ENCODE results near the gene NPHS1. TPM values are rescaled to one million over a fixed set of nuclear protein-coding genes. Genes with fewer than 3 reads are reported as not detected.

The NPHS1 gene
- total and polyA plus RNA-seq, 2 donors (not counting 1 experiment from before 2014, with no cell fraction given) = not detected

DNA sequence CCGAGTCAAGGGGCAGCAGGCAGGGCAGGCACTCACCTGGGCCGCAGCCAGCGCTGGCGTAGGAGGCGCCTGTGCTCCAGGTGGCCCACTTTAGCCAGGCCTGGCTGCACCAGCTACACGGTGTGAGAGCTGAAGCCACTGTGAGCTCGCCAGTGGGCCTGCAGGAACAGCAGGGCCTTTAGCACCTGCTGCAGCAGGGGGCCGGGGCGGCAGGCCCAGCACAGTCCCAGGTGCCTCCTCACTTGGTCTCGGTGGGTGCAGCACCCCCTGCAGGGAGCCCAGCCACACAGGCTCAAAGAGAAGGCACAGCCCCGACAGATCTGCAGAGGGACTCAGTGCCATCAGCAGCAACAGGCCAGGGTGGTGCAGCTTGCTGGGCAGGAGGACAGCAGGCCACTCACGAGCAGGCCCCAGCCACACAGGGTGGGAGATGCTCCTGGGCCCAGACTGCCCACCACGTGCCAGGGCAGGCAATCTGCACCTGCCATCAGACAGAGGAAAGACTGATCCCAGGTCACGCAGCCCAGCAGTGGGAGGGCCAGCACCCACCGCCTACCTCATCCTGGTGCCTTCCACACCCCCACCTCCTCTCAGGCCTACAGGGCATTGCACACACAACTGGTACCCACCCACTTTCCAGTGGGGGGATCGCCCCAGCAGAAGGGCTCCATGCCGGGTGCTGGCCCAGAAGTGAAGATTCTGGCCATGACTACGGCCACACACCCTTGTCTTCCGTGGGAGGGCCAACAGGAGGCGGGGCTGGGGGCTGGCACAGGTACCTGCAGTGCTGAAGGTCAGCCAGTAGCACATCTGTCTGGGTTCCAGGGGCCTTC, 61.1 kb downstream of the NPHS1 start:
- no peak for TF ChIP-seq EZH2 (IDR thresholded peaks at IDR 0.05; ENCODE audit: low read length, missing control alignments)
- TF ChIP-seq, protein P1, sequence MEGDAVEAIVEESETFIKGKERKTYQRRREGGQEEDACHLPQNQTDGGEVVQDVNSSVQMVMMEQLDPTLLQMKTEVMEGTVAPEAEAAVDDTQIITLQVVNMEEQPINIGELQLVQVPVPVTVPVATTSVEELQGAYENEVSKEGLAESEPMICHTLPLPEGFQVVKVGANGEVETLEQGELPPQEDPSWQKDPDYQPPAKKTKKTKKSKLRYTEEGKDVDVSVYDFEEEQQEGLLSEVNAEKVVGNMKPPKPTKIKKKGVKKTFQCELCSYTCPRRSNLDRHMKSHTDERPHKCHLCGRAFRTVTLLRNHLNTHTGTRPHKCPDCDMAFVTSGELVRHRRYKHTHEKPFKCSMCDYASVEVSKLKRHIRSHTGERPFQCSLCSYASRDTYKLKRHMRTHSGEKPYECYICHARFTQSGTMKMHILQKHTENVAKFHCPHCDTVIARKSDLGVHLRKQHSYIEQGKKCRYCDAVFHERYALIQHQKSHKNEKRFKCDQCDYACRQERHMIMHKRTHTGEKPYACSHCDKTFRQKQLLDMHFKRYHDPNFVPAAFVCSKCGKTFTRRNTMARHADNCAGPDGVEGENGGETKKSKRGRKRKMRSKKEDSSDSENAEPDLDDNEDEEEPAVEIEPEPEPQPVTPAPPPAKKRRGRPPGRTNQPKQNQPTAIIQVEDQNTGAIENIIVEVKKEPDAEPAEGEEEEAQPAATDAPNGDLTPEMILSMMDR (conservative IDR thresholded peaks at IDR 0.05 in 1 of 2, IDR thresholded peaks at IDR 0.05 in 1 of 2; ENCODE audit: low read depth in 1 of 2, low read length in 2 of 2) = no peak

DNA sequence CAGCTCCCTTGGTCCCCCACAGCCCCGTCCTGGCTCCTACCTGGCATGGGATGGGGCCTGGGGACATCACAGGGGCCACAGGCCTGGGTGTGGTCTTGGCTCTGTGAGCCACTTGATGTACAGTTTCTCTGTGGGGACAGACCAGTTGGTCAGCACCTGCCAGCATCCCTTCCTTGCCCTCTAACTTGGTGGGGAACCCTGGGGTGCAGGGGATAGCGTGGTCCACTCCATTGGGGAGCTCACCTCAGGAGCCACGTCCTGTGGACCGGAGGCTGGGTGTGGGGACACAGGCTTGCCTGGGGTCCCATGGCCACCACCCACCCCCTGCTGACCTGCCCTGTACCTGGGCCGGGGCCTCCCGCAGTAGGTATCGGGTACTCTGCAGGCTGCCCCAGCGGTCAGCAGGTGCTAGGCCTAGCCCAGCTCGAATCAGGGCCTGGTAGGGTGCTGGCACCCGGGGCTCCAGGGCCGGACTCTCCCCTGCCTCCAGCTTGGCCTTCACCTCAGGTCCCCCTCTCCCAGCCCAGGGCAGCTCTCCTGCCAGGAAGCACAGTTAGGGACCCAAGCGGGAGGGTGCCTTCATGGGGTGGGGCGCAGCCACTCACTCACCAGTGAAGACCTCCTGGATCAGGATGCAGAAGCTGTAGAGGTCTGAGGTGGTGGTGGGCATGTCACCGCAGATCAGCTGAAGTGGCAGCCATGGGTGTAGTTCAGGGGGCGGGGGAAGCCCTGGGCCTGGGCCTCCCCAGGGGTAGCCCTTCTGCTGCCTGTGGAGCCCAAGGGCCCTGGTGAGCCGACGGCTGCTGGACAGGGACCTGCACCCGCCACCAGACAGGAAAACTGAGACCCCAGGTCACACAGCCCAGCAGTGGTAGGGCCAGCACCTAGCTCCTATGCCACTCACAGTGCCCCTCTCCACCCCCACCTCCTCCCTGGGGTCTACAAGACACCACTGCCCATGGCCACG, 62.0 kb downstream of the NPHS1 start:
- H3K27me3 ChIP-seq (ENCODE audit: control insufficient read depth, insufficient read depth, low read length) = no peaks in the 10 kb centered on the region
- H3K4me2 ChIP-seq (ENCODE audit: extremely low read depth, insufficient read depth, low read length) = no peak overlapping the region
- no peaks in the 10 kb centered on the region for H4K20me1 ChIP-seq (ENCODE audit: control insufficient read depth, extremely low read depth, insufficient read depth, low read length)
- no peak for TF ChIP-seq EZH2 (IDR thresholded peaks at IDR 0.05; ENCODE audit: low read length, missing control alignments)
- TF ChIP-seq, protein P1 (conservative IDR thresholded peaks at IDR 0.05 in 1 of 2, IDR thresholded peaks at IDR 0.05 in 1 of 2; ENCODE audit: low read depth in 1 of 2, low read length in 2 of 2) = no peak
- no peak for DNase-seq (ENCODE audit: low read depth in 2 of 2)
- no peaks in the 10 kb centered on the region for H3K36me3 ChIP-seq (ENCODE audit: control insufficient read depth, insufficient read depth, low read length)
- no peaks in the 10 kb centered on the region for H3K79me2 ChIP-seq (ENCODE audit: control insufficient read depth, insufficient read depth, low read length)
- no peak overlapping the region for H3K4me3 ChIP-seq (replicated peaks in 1 of 4; ENCODE audit: control extremely low read depth in 1 of 4, insufficient read depth in 1 of 4, low read depth in 3 of 4, low read length in 4 of 4)
- no peaks in the 10 kb centered on the region for H3K9me3 ChIP-seq (ENCODE audit: control insufficient read depth, insufficient read depth, low read depth, low read length)
- H2AFZ ChIP-seq (ENCODE audit: low read length) = no peak overlapping the region
- peaks cover 3% of the 10 kb centered on the region for H3K4me1 ChIP-seq (ENCODE audit: control insufficient read depth, extremely low read depth, insufficient read depth, low read length)
- no peak overlapping the region for H3K27ac ChIP-seq (ENCODE audit: insufficient read depth, low read length)
- no peak overlapping the region for H3K9ac ChIP-seq (ENCODE audit: insufficient read depth, low read length)

More for the DNA sequence above, 61.1 kb downstream of the NPHS1 start:
- H3K4me1 ChIP-seq (ENCODE audit: control insufficient read depth, extremely low read depth, insufficient read depth, low read length) = peaks cover 3% of the 10 kb centered on the region
- no peak for DNase-seq (ENCODE audit: low read depth in 2 of 2)
- no peak overlapping the region for H3K4me3 ChIP-seq (replicated peaks in 1 of 4; ENCODE audit: control extremely low read depth in 1 of 4, insufficient read depth in 1 of 4, low read depth in 3 of 4, low read length in 4 of 4)
- no peaks in the 10 kb centered on the region for H4K20me1 ChIP-seq (ENCODE audit: control insufficient read depth, extremely low read depth, insufficient read depth, low read length)
- no peak overlapping the region for H2AFZ ChIP-seq (ENCODE audit: low read length)
- H3K27ac ChIP-seq (ENCODE audit: insufficient read depth, low read length) = no peak overlapping the region
- H3K9me3 ChIP-seq (ENCODE audit: control insufficient read depth, insufficient read depth, low read depth, low read length) = no peaks in the 10 kb centered on the region
- no peak overlapping the region for H3K4me2 ChIP-seq (ENCODE audit: extremely low read depth, insufficient read depth, low read length)
- H3K79me2 ChIP-seq (ENCODE audit: control insufficient read depth, insufficient read depth, low read length) = no peaks in the 10 kb centered on the region
- H3K36me3 ChIP-seq (ENCODE audit: control insufficient read depth, insufficient read depth, low read length) = no peaks in the 10 kb centered on the region
- no peak overlapping the region for H3K9ac ChIP-seq (ENCODE audit: insufficient read depth, low read length)
- H3K27me3 ChIP-seq (ENCODE audit: control insufficient read depth, insufficient read depth, low read length) = peaks cover 6% of the 10 kb centered on the region
